Right lobe of liver (tissue), 4 donors: Measurements from ENCODE around the gene FDX1.

Experiments used
- POLR2A ChIP-seq: fragments of 450-650 bp; IDR thresholded peaks from one replicate; pipeline ENCODE4 v1.6.1; 2017; ENCODE audit warnings: antibody characterized with exemption, mild to moderate bottlenecking
- TF ChIP-seq, protein P1 (sequence below), 4 donors: fragments of 200-600 bp in 3 of 4; fragments of 450-650 bp in 1 of 4; IDR thresholded peaks; one replicate each; pipeline versions ENCODE4 v1.5.1 to v1.8.0; 2016 to 2022; ENCODE audit warnings: antibody characterized with exemption in 4 of 4, mild to moderate bottlenecking in 2 of 4
- donor health status: DM: no; HTN: no; CAD: no.
- donor health status: DM: no; HTN: no; CAD: no.
- donor health status: DM: no; HTN: yes; CAD: no.

DNA sequence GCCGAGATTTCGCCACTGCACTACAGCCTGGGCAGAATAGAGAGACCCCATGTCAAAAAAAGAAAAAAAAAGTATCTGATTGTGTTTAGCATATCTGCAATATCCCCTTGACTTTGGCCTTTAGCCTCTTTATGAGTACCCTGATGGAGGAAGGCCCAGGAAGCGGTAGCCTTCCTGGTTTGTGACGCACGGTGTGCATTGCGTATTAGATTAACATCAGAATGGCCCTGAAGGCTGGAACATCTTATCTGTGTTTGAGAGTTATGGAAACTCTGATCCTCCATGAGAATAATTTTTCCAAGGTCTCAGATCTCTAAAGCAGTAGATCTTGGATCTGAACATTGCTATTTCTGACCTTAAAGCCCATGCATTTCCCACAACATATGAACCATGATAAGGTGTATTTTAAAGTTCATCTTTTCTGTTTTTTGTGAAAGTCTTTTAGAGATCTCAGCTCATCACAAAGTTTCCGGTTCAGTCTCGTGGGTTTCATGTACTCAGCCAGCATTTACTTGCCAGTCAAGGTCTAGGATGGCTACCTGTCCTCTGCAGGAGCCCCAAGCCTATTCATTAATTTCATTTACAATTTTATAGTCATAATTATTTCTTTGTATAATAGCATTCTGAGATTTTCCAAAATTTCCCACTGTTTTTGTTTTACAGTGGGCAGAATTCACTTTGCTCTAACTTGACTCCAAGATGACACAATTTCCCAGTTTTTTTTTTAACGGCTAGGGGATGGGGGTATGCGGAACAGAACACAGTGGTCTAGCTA lies 605 bp upstream of the FDX1 start:
- TF ChIP-seq, protein P1, sequence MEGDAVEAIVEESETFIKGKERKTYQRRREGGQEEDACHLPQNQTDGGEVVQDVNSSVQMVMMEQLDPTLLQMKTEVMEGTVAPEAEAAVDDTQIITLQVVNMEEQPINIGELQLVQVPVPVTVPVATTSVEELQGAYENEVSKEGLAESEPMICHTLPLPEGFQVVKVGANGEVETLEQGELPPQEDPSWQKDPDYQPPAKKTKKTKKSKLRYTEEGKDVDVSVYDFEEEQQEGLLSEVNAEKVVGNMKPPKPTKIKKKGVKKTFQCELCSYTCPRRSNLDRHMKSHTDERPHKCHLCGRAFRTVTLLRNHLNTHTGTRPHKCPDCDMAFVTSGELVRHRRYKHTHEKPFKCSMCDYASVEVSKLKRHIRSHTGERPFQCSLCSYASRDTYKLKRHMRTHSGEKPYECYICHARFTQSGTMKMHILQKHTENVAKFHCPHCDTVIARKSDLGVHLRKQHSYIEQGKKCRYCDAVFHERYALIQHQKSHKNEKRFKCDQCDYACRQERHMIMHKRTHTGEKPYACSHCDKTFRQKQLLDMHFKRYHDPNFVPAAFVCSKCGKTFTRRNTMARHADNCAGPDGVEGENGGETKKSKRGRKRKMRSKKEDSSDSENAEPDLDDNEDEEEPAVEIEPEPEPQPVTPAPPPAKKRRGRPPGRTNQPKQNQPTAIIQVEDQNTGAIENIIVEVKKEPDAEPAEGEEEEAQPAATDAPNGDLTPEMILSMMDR (IDR thresholded peaks at IDR 0.05): no peak
- no peak for TF ChIP-seq POLR2A
